Renal cortex interstitium (tissue), 11 donors: ENCODE measurements around the gene TFDP1. TPM values are rescaled to one million over a fixed set of nuclear protein-coding genes. Genes with fewer than 3 reads are reported as not detected.

Experiments
- DNase-seq, 11 donors: peaks; one replicate each; pipeline ENCODE4 v3.0.0-alpha.2; 2013; ENCODE audit warnings: low read depth in 9 of 11, low spot score in 4 of 11; ENCODE audit errors: extremely low read depth in 1 of 11
- polyA plus RNA-seq, 3 donors: library from polyadenylated mRNA; unstranded; fragments of 120-200 nt; gene quantifications; one replicate each; pipeline ENCODE4 v1.2.1, GENCODE V29; 2013; ENCODE audit not compliant: insufficient read length in 3 of 3

TFDP1 gene
- polyA plus RNA-seq, 3 donors = 87.3 to 99.4 (median 92.3) TPM

- no peak for DNase-seq
Measured at GRCh38 chr13:113636266-113636963, 51.9 kb downstream of the TFDP1 start.

DNA sequence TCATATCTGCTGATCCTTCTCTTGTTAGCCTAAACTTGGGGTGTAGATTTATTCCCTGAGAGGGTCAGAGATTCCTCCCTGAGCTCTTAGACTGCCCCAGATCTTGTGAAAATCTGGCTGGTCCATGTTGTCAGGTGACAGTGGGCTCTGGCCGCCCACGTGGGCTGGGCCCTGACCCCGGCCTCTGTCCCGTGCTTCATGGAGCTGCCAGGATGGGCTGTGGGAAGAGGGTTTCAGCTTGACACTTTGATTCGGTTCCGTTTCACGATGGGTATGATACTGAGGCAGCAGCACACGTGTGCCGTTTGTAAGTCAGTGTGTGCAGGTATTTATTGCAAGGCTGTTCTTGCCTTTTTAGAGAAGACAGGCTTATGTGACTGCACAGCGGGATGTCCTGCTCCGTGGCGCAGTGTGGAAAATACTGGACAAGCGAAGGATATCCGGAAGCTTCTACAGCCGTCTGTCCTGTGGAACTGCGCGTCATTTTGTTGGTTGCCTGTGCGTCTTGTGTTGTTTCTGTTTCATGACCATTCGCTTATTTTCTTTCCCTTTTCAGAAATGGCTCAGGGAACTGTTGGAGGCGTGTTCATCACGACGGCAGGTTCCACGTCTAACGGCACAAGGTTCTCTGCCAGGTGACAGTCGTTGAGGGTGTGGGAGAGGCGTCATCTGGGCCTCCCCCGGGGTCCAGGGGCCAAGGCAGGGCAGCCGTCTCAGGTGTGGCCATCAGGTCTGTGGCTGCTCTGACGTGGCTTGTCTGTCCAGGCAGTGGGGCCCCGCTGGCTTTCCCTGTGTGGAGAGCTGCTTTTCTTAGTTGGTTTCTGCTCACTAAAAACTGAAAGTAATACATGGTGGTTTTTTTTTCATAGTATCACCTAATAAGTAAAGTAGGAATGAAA lies 53.0 kb downstream of the TFDP1 start:
- no peak for DNase-seq

- no peak for DNase-seq
Measured at GRCh38 chr13:113638173-113638746, 53.7 kb downstream of the TFDP1 start.

GRCh38 chr13:113638806-113639205 lies 54.3 kb downstream of the TFDP1 start:
- DNase-seq = no peak

GRCh38 chr13:113639616-113640262 lies 55.2 kb downstream of the TFDP1 start:
- DNase-seq = no peak

DNA sequence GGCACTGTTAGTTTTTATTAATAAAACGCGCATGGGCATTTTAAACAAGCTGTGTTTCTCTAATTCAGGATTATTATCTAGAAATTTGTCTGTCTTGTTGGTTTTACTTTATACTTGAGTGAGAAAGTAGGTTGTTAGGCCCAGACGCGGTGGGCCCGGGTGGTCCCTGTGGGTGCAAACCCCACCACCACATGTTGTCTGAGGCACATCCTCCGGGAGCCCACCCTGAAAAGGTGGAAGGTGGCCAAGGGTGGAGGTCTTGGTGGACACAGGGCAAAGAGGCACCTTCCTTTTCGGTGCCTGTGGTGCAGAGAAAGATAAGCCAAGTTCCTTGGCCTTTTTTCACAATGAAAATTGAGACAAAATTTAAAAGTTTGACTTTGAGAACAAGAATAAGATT lies 56.9 kb downstream of the TFDP1 start:
- DNase-seq = no peak

GRCh38 chr13:113642563-113642962 lies 58.0 kb downstream of the TFDP1 start:
- DNase-seq = no peak

GRCh38 chr13:113643593-113643992 lies 59.0 kb downstream of the TFDP1 start:
- peak in 3 of 11 donors; percentile 21 to 47 (median 47) for DNase-seq

GRCh38 chr13:113644800-113645199 lies 60.2 kb downstream of the TFDP1 start:
- no peak for DNase-seq

DNA sequence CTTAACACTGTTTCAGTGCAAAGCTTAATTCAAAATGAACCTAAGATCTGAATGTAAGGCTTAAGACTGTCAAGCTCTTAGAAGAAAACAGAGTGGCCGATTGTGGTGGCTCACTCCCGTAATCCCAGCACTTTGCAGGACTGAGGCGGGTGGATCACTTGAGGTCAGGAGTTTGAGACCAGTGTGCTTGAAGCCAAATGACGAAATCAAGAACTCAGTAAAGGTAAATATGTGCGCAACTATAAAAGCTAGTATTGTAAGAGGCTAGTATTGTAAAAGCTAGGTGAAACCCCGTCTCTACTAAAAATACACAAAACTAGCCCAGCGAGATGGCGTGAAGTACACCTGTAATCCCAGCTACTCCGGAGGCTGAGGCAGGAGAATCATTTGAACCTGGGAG lies 60.8 kb downstream of the TFDP1 start:
- no peak for DNase-seq

GRCh38 chr13:113646376-113646775 lies 61.8 kb downstream of the TFDP1 start:
- DNase-seq = no peak

DNA sequence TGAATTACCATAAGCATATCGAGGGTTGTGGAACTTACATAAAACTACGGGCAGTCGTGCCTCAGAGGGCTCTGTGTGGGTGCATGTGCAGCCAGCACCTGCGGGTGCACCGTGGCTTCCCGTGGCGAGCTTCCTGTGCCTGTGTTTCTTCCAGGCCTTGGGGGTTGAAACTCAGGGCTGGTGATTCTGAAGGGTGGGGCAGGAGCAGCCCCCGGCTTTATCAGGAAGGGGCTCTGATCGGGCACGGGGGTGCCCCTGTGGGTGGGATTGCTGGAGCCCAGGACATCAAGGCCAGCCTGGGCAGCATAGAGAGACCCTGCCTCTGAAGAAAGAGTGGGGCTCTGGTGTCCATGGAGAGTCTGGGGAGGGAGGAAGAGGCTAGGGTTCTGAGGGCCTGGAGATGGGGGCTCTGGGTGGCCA lies 62.4 kb downstream of the TFDP1 start:
- no peak for DNase-seq

DNA sequence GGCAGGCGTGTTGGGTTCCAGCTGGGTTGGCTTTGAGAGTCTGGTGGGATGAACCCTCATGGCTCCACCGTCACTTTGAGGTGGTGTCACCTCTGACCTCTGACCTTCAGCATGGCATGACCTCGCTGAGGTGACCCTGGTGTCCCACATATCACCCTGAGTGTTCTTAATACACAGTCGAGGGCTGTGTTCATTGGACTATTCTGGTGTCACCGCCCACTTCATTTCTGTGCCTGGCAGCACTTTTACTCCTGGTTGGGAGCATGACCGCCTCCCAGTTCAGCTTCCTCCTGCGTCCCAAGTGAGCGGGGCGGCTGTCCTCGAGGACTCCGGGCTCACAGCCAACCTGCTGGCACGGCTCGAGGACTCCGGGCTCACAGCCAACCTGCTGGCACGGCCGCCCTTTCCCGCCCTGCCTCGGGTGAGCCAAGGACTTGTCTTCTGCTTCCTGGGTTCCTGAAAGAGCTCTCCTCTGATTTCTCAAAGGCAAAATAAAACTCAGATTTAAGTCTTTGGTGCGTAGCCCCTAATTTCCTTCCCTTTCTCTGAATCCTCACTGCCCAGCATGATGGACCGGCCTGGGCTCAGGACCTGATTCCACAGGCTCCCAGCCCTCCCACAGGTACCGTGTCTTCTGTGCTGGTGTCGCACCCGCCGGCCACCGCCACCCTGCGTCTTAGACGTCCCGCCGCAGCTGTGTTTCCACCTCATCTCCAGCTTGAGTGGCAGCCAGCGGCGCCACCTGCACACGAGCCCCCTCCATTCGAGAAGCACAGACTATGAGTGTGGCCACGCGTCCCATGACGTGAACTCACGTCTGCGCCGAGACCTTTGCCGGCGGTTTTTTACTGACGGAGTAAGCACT lies 63.0 kb downstream of the TFDP1 start:
- DNase-seq = peak in 3 of 11 donors; percentile 21 to 53 (median 25)

- DNase-seq = no peak
Measured at GRCh38 chr13:113648216-113648610, 63.7 kb downstream of the TFDP1 start.

DNA sequence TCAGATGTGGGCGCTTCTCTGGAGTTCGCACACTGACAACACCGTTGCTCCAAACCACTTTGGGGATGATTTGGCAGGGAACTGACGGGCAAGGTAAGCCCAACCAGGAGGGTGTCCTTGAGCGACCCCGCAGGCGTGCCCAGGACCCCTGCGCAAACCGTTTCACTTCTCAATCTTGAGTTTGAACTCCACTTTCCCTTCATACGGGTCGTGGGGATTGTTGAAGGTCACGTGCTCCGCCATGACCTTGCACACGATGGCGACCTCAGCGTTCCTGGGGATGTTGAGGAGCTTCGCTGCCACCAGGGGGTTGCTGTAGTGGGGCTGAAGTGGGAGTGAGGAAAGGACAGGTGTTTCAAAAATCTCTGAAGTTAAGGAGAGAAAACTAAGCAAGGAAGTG lies 64.7 kb downstream of the TFDP1 start:
- DNase-seq = no peak

- no peak for DNase-seq
Measured at GRCh38 chr13:113650275-113650674, 65.7 kb downstream of the TFDP1 start.

GRCh38 chr13:113650731-113651148 lies 66.2 kb downstream of the TFDP1 start:
- no peak for DNase-seq

DNA sequence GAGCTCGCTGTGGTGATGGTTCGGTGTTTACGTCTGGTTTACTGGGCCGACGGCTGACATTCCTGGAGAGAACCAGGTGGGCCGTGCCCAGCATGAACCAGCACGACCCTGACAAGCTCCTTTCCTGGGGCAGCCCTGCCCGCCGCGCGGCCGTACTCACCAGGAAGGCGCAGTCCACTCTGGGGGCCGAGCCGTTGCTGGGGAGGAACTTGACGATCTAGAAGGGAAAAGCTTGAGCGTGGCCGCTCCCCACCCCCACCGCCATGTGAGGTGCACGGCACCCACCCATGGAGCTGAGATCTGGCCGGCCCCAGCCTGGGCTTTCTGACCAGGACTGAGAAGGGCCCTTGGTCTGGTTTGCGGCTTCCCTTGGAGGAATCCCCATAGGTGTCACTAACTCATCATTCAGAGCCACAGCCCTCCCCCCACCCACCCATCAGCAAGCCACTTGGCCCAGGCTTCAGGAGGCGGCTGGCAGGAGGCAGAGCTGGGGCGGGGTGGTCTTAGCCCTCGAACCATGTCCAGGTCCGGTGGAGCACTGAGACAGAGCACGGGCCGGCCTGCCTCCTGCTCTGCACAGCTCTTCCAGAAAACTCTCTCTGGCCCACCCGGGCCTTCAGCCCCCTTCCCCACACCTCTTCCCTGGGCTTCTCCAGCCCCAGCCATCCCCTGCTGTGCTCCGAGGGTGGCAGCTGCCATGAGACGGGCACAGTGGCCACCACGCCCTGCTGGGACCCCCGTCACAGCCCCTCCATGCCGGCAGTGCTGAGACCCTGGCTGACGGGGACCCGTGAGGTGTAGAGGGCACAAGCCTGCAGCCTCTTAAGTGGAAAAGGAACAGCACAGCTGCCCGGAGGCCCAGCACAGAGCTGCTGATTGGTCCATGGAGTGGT lies 67.2 kb downstream of the TFDP1 start:
- DNase-seq = no peak
